OCI-M1 (cell line): Measurements from ENCODE around the gene TMPRSS11B.
"Not testable (repeated sequence)": the region's sequence is repeated elsewhere in the genome, so short reads cannot be mapped to it uniquely, and the experiment has no call there.

Source experiments
- DNase-seq: peaks from one replicate; lab custom pipeline; 2025; lab: John Stamatoyannopoulos, UW

The TMPRSS11B gene

GRCh38 chr4:68218044-68218443, 27.4 kb downstream of the TMPRSS11B start:
- no peak for DNase-seq

- DNase-seq, result peak; percentile 7
These were observed 29.0 kb downstream of the TMPRSS11B start for GRCh38 chr4:68216501-68216900.

- peak; percentile 25 for DNase-seq
These were observed 36.5 kb downstream of the TMPRSS11B start for GRCh38 chr4:68209003-68209402.

GRCh38 chr4:68194305-68194704, 51.2 kb downstream of the TMPRSS11B start:
- not testable (repeated sequence) for DNase-seq

GRCh38 chr4:68193194-68193593, 52.3 kb downstream of the TMPRSS11B start:
- no peak for DNase-seq

- DNase-seq, result no peak
These were observed 58.3 kb downstream of the TMPRSS11B start for GRCh38 chr4:68187145-68187544.

GRCh38 chr4:68184923-68185322, 60.6 kb downstream of the TMPRSS11B start:
- DNase-seq, result no peak

- DNase-seq, result peak; percentile 12
These were observed 62.1 kb downstream of the TMPRSS11B start for GRCh38 chr4:68183417-68183816.

GRCh38 chr4:68182382-68182820, 63.1 kb downstream of the TMPRSS11B start:
- no peak for DNase-seq

- DNase-seq, result no peak
These were observed 64.5 kb downstream of the TMPRSS11B start for GRCh38 chr4:68180849-68181526.

GRCh38 chr4:68176904-68177303, 68.6 kb downstream of the TMPRSS11B start:
- no peak for DNase-seq
